K562 (cell line): Measurements from ENCODE around the gene SORCS2. TPM values are rescaled to one million over a fixed set of nuclear protein-coding genes. Genes with fewer than 3 reads are reported as not detected.

Source experiments
- ATAC-seq: fragments of 200-7000 bp; cut with Tn5 transposase; 3 replicates; pipeline ENCODE4 v1.9.1; 2020; ENCODE audit warnings: moderate library complexity
- BruUV-seq: library from RNA; stranded (reverse); fragments of 400-500 nt; replicated peaks from 2 replicates; lab custom pipeline; 2021; lab: Mats Ljungman, UMichigan
- CTCF ChIA-PET: fragments of 300-600 bp; formaldehyde crosslinking; extraction: SDS; loops from one replicate; lab custom pipeline; 2021; ENCODE audit warnings: low intra/inter-chr PET ratio; lab: Yijun Ruan, JAX
- POLR2A ChIA-PET: fragments of 300-600, 350-650 bp; sonication (Branson Sonifier 250); formaldehyde crosslinking; extraction: SDS; loops from one replicate; lab custom pipeline; 2021; ENCODE audit warnings: antibody characterized with exemption, inconsistent platforms; lab: Yijun Ruan, JAX
- DNase-seq, 4 experiments: peaks; one replicate each; pipeline versions ENCODE4 v3.0.0 to v3.0.0-alpha.2; 2011 to 2018; ENCODE audit warnings: low spot score in 3 of 4, mixed read lengths in 3 of 4; ENCODE audit errors: extremely low read depth in 1 of 4
- FAIRE-seq: peaks from 2 replicates; lab custom pipeline; 2011; peaks lifted over from hg19 to GRCh38; lab: Jason Lieb, UNC
- H2AFZ ChIP-seq: 2 replicates; pipeline ENCODE4 v1.6.0; 2011; ENCODE audit warnings: low read depth, low read length, control low read depth, inconsistent platforms
- H3K27ac ChIP-seq: fragments of 200-600 bp; 3 replicates; pipeline ENCODE4 v1.8.0; 2011; ENCODE audit warnings: low read depth, mild to moderate bottlenecking, control low read depth, inconsistent platforms, low read length, moderate library complexity, mixed read lengths; ENCODE audit errors: extremely low read depth
- H3K27me3 ChIP-seq, 2 experiments: fragments of 300-600 bp in 1 of 2; 2 replicates in 1 of 2; 3 replicates in 1 of 2; pipeline versions ENCODE4 v1.6.0 to v1.8.0; 2011; ENCODE audit warnings: inconsistent platforms in 2 of 2, low read length in 2 of 2, mild to moderate bottlenecking in 1 of 2, mixed read lengths in 1 of 2, moderate library complexity in 1 of 2; ENCODE audit not compliant: control insufficient read depth in 2 of 2, insufficient read depth in 2 of 2
- H3K36me3 ChIP-seq: fragments of 300-600 bp; 3 replicates; pipeline ENCODE4 v1.8.0; 2011; ENCODE audit warnings: mild to moderate bottlenecking, low read length, inconsistent platforms; ENCODE audit not compliant: control insufficient read depth, insufficient read depth
- H3K4me1 ChIP-seq, 2 experiments: fragments of 200-600 bp in 1 of 2; replicated peaks in 1 of 2; 2 replicates in 1 of 2; 3 replicates in 1 of 2; pipeline versions ENCODE4 v1.5.1 to v1.8.0; 2011; ENCODE audit warnings: inconsistent platforms in 2 of 2, low read length in 2 of 2, mild to moderate bottlenecking in 1 of 2, mixed read lengths in 1 of 2, moderate library complexity in 1 of 2; ENCODE audit not compliant: control insufficient read depth in 2 of 2, insufficient read depth in 2 of 2
- H3K4me2 ChIP-seq: 2 replicates; pipeline ENCODE4 v1.6.1; 2011; ENCODE audit warnings: low read length, control low read depth, inconsistent platforms, mixed read lengths; ENCODE audit not compliant: insufficient read depth
- H3K4me3 ChIP-seq: fragments of 200-600 bp; sonication (generic), shearing (Covaris generic); 2 replicates; pipeline ENCODE4 v1.5.1; 2016; ENCODE audit warnings: control low read depth, inconsistent platforms
- H3K79me2 ChIP-seq: fragments of 200-600 bp; 3 replicates; pipeline ENCODE4 v1.8.0; 2011; ENCODE audit warnings: low read length, inconsistent platforms; ENCODE audit not compliant: control insufficient read depth, insufficient read depth
- H3K9ac ChIP-seq, 2 experiments: 2 replicates each; pipeline versions ENCODE4 v1.6.0 to v1.6.1; 2011; ENCODE audit warnings: low read depth in 2 of 2, low read length in 2 of 2, control low read depth in 1 of 2, inconsistent platforms in 1 of 2, mild to moderate bottlenecking in 1 of 2, mixed read lengths in 1 of 2; ENCODE audit not compliant: insufficient read depth in 1 of 2
- H3K9me1 ChIP-seq: one replicate; pipeline ENCODE4 v1.6.0; 2011; ENCODE audit warnings: inconsistent platforms, mild to moderate bottlenecking, low read length, moderate library complexity; ENCODE audit not compliant: control insufficient read depth, insufficient read depth
- H3K9me3 ChIP-seq: replicated peaks from 2 replicates; pipeline ENCODE4 v1.5.1; 2011; ENCODE audit warnings: low read depth, low read length, inconsistent platforms; ENCODE audit not compliant: control insufficient read depth, insufficient read depth
- H4K20me1 ChIP-seq: replicated peaks from 2 replicates; pipeline ENCODE4 v1.6.1; 2011; ENCODE audit warnings: low read length, inconsistent platforms, mixed read lengths; ENCODE audit not compliant: control insufficient read depth, insufficient read depth
- MECOM ChIP-seq: fragments of 250-450 bp; sonication (Bioruptor Pico); IDR thresholded peaks from 2 replicates; pipeline ENCODE4 v1.8.0; 2022; ENCODE audit warnings: inconsistent platforms
- RBFOX2 ChIP-seq: fragments of 200-400 bp; formaldehyde crosslinking; IDR thresholded peaks from 2 replicates; pipeline ENCODE4 v1.6.1; 2017; ENCODE audit warnings: low read depth, mild to moderate bottlenecking, low read length, moderate library complexity
- SMAD1 ChIP-seq: fragments of 150-350 bp; IDR thresholded peaks from 2 replicates; pipeline ENCODE4 v1.6.1; 2014; ENCODE audit warnings: low read length, low read depth; ENCODE audit not compliant: partially characterized antibody
- SMARCB1 ChIP-seq: IDR thresholded peaks from 2 replicates; pipeline ENCODE4 v1.6.1; 2011; ENCODE audit warnings: improper control_type of control experiment, low read depth; ENCODE audit not compliant: insufficient read length
- SP1 ChIP-seq: sonication (generic); formaldehyde crosslinking; IDR thresholded peaks from 2 replicates; pipeline ENCODE4 v1.8.1; 2022; ENCODE audit warnings: mild to moderate bottlenecking, missing genetic modification reagents
- TCF7L2 ChIP-seq: fragments of 150-350 bp; IDR thresholded peaks from 2 replicates; pipeline ENCODE4 v1.6.1; 2016; ENCODE audit warnings: low read depth, mild to moderate bottlenecking, low read length, moderate library complexity
- ZBTB1 ChIP-seq: sonication (generic); formaldehyde crosslinking; IDR thresholded peaks from 2 replicates; pipeline ENCODE4 v1.8.1; 2023; ENCODE audit warnings: missing genetic modification reagents, low read depth, mild to moderate bottlenecking, borderline replicate concordance
- WGBS: fragments of 100-300 bp; shearing (Covaris generic); methylation state at CpG from one replicate; pipeline ENCODE4 v1.1.6; 2016; ENCODE audit warnings: low coverage, mixed read lengths; ENCODE audit not compliant: insufficient coverage; ENCODE audit errors: missing lambda C conversion rate; 5-methylcytosine and 5-hydroxymethylcytosine counted together
- in situ Hi-C: fragments of 300-500 bp; cut with MboI; formaldehyde crosslinking; loops from 4 replicates; pipeline ENCODE4 v1.15.0; 2018; ENCODE audit warnings: inconsistent platforms, mixed read lengths
- intact Hi-C: fragments of 100-400 bp; cut with micrococcal nuclease; formaldehyde crosslinking; loops from 2 replicates; pipeline ENCODE4 v1.14.2; 2022
- polyA plus RNA-seq, 8 experiments: library from polyadenylated mRNA; depleted of rRNA in 4 of 8; stranded (reverse) in 5 of 8; unstranded in 3 of 8; fragments of >200 nt; fragmentation: Nextera tagmentation in 2 of 8; fragmentation: Illumina TruSeq in 1 of 8; extraction: Ambion mirVana in 2 of 8; extraction: Trizol in 1 of 8; gene quantifications; 2 replicates each; pipeline versions ENCODE4 v1.2.1 to v1.2.3, GENCODE V29; 2011 to 2014; ENCODE audit warnings: inconsistent platforms in 1 of 8, missing spikeins in 1 of 8
- total RNA-seq, 7 experiments: library from RNA; depleted of rRNA in 6 of 7; stranded (reverse); fragments of >200 nt in 6 of 7; fragmentation: Illumina TruSeq in 2 of 7; extraction: Trizol in 2 of 7; gene quantifications; 2 replicates each; pipeline versions ENCODE4 v1.2.1 to v1.2.3, GENCODE V29; 2011 to 2021; ENCODE audit warnings: low replicate concordance in 1 of 7
- TF ChIP-seq, protein P1 (sequence below): fragments of 250-450 bp; sonication (Bioruptor Pico); IDR thresholded peaks from 2 replicates; pipeline ENCODE4 v1.5.0; 2021; ENCODE audit warnings: mild to moderate bottlenecking, borderline replicate concordance
- TF ChIP-seq, protein P2 (sequence below): fragments of 250-450 bp; sonication (Bioruptor Pico); IDR thresholded peaks from 2 replicates; pipeline ENCODE4 v1.4.0; 2020; ENCODE audit warnings: mild to moderate bottlenecking, moderate library complexity, borderline replicate concordance
- TF ChIP-seq, protein P3 (sequence below): fragments of 200-800 bp; sonication (Bioruptor generic); IDR thresholded peaks from 2 replicates; pipeline ENCODE4 v1.6.1; 2017; ENCODE audit warnings: missing genetic modification characterization, missing compliant biosample characterization
- TF ChIP-seq, protein P4 (sequence below): fragments of 450-650 bp; formaldehyde crosslinking; IDR thresholded peaks from 2 replicates; pipeline ENCODE4 v1.4.0; 2022; ENCODE audit warnings: missing genetic modification characterization

The SORCS2 gene
- total and polyA plus RNA-seq, 9 of the 15 experiments (the other 6 are each of a cell fraction or from before 2014, with no cell fraction given) = not detected

DNA sequence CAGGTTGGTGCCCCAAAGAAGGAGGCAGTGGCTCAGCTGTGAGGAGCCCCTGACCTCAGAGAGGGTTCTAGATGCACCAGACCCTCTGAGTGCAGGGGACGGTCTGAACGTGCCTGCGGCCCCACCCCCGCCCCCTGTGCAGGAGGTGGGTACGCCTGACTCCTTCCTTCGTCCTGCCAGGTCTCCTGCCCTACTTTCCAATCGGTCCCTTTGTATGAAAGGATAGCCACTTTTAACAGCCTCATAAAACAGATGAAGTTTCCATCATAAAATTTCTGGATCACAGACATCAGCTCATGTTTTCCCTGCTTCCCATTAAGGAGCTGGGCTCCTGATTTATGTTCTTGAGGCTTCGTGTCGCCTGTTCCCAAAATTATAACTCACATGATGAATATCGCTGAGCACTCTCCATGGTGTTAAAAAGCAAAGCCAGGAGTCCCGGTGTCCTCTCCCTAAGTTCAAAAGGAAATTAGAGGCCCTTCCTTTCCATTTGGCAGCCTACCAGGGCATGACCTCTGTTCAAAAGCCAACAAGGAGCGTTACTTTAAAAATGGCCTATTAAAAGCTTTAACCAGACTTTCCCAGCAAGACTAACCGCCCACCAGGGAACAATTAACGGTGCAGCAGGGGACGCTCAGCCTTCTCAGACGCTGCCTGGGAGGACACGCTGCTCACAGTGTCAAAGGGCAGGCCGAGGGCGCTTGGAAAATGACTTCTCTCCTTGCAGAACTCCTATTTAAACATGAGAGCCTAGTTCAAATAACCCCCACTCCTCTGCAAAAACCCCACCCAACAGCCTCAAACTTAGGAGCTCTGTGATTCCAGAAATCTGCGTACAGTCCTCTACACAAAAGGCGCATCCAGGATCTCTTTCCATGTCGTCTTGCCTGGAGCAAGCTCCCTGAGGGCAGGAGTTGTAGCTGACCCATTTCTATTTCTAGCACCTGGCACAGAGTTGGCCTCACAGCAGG lies 565.4 kb downstream of the SORCS2 start:
- in situ Hi-C loops = no loop called here
- WGBS = 61% methylated on average over 20 of the region's 22 CpGs
- BruUV-seq = no TSS peak
- peaks cover 51% of the 10 kb centered on the region for H3K79me2 ChIP-seq
- ChIA-PET POLR2A (no interaction called here), CTCF (no interaction called here)
- no peak overlapping the region for H3K27ac ChIP-seq
- peaks cover 5 to 49% of the 10 kb centered on the region in 2 experiments; a peak in 3 of 5 replicates for H3K4me1 ChIP-seq
- DNase-seq (no peak), ATAC-seq (no peak), FAIRE-seq (no peak)
- H3K9me3 ChIP-seq = no peaks in the 10 kb centered on the region; the same call in 1 of the 2 replicates
- H3K9me1 ChIP-seq = no peaks in the 10 kb centered on the region
- no peak overlapping the region for H3K9ac ChIP-seq
- no peak overlapping the region for H3K4me2 ChIP-seq
- peaks cover 3% of the 10 kb centered on the region for H4K20me1 ChIP-seq
- no peak overlapping the region for H3K4me3 ChIP-seq
- no peaks in the 10 kb centered on the region for H3K27me3 ChIP-seq
- no peak overlapping the region for H2AFZ ChIP-seq
- intact Hi-C loops = no loop called here
- H3K36me3 ChIP-seq = peaks cover 4% of the 10 kb centered on the region; the same call in 1 of the 3 replicates
- TF ChIP-seq RBFOX2 (no peak), SMAD1 (no peak), ZBTB1 (no peak), TCF7L2 (no peak), SP1 (CRISPR knock-in tag) (no peak), SMARCB1 (no peak), MECOM (CRISPR knock-in tag) (no peak)
- TF ChIP-seq, protein P1, sequence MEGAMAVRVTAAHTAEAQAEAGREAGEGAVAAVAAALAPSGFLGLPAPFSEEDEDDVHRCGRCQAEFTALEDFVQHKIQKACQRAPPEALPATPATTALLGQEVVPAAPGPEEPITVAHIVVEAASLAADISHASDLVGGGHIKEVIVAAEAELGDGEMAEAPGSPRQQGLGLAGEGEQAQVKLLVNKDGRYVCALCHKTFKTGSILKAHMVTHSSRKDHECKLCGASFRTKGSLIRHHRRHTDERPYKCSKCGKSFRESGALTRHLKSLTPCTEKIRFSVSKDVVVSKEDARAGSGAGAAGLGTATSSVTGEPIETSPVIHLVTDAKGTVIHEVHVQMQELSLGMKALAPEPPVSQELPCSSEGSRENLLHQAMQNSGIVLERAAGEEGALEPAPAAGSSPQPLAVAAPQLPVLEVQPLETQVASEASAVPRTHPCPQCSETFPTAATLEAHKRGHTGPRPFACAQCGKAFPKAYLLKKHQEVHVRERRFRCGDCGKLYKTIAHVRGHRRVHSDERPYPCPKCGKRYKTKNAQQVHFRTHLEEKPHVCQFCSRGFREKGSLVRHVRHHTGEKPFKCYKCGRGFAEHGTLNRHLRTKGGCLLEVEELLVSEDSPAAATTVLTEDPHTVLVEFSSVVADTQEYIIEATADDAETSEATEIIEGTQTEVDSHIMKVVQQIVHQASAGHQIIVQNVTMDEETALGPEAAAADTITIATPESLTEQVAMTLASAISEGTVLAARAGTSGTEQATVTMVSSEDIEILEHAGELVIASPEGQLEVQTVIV = no peak
- TF ChIP-seq, protein P2, sequence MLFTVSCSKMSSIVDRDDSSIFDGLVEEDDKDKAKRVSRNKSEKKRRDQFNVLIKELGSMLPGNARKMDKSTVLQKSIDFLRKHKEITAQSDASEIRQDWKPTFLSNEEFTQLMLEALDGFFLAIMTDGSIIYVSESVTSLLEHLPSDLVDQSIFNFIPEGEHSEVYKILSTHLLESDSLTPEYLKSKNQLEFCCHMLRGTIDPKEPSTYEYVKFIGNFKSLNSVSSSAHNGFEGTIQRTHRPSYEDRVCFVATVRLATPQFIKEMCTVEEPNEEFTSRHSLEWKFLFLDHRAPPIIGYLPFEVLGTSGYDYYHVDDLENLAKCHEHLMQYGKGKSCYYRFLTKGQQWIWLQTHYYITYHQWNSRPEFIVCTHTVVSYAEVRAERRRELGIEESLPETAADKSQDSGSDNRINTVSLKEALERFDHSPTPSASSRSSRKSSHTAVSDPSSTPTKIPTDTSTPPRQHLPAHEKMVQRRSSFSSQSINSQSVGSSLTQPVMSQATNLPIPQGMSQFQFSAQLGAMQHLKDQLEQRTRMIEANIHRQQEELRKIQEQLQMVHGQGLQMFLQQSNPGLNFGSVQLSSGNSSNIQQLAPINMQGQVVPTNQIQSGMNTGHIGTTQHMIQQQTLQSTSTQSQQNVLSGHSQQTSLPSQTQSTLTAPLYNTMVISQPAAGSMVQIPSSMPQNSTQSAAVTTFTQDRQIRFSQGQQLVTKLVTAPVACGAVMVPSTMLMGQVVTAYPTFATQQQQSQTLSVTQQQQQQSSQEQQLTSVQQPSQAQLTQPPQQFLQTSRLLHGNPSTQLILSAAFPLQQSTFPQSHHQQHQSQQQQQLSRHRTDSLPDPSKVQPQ (CRISPR knock-in tag) = no peak
- TF ChIP-seq, protein P3, sequence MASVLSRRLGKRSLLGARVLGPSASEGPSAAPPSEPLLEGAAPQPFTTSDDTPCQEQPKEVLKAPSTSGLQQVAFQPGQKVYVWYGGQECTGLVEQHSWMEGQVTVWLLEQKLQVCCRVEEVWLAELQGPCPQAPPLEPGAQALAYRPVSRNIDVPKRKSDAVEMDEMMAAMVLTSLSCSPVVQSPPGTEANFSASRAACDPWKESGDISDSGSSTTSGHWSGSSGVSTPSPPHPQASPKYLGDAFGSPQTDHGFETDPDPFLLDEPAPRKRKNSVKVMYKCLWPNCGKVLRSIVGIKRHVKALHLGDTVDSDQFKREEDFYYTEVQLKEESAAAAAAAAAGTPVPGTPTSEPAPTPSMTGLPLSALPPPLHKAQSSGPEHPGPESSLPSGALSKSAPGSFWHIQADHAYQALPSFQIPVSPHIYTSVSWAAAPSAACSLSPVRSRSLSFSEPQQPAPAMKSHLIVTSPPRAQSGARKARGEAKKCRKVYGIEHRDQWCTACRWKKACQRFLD = no peak
- TF ChIP-seq, protein P4, sequence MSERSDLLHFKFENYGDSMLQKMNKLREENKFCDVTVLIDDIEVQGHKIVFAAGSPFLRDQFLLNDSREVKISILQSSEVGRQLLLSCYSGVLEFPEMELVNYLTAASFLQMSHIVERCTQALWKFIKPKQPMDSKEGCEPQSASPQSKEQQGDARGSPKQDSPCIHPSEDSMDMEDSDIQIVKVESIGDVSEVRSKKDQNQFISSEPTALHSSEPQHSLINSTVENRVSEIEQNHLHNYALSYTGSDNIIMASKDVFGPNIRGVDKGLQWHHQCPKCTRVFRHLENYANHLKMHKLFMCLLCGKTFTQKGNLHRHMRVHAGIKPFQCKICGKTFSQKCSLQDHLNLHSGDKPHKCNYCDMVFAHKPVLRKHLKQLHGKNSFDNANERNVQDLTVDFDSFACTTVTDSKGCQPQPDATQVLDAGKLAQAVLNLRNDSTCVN (CRISPR knock-in tag) = no peak
